CD4-positive, alpha-beta memory T cell (primary cell): ENCODE data around the gene PRKAG2. TPM values are rescaled to one million over a fixed set of nuclear protein-coding genes. Genes with fewer than 3 reads are reported as not detected.

Source experiments
- CTCF ChIA-PET: fragments of 350-600 bp; sonication (Branson Sonifier 250); formaldehyde crosslinking; loops from one replicate; lab custom pipeline; 2021; ENCODE audit warnings: inconsistent platforms; ENCODE audit not compliant: partially characterized antibody; lab: Charles Lee
- POLR2A ChIA-PET: fragments of 350-600 bp; sonication (Branson Sonifier 250); formaldehyde crosslinking; loops from one replicate; lab custom pipeline; 2021; ENCODE audit not compliant: partially characterized antibody; lab: Charles Lee
- DNase-seq, 5 donors: peaks; one replicate each; pipeline versions ENCODE4 v3.0.0 to v3.0.0-alpha.2; 2020 to 2022; ENCODE audit warnings: mixed read lengths in 1 of 5
- H3K27ac ChIP-seq: one replicate; pipeline ENCODE4 v1.7.0; 2013; ENCODE audit warnings: low read depth, low read length
- H3K27me3 ChIP-seq: 2 replicates; pipeline ENCODE4 v1.7.0; 2013; ENCODE audit warnings: mild to moderate bottlenecking, low read length, moderate library complexity; ENCODE audit not compliant: insufficient read depth
- H3K36me3 ChIP-seq: 2 replicates; pipeline ENCODE4 v1.7.0; 2013; ENCODE audit warnings: mild to moderate bottlenecking, low read length, moderate library complexity; ENCODE audit not compliant: insufficient read depth
- H3K4me1 ChIP-seq: 2 replicates; pipeline ENCODE4 v1.7.0; 2013; ENCODE audit warnings: mild to moderate bottlenecking, low read length, moderate library complexity; ENCODE audit not compliant: insufficient read depth
- H3K4me3 ChIP-seq, 2 donors: one replicate each; pipeline ENCODE4 v1.7.0; 2013; ENCODE audit warnings: low read length in 2 of 2, mild to moderate bottlenecking in 1 of 2
- H3K9me3 ChIP-seq, 2 donors: one replicate each; pipeline ENCODE4 v1.7.0; 2013; ENCODE audit warnings: low read length in 2 of 2, control low read depth in 1 of 2; ENCODE audit not compliant: control insufficient read depth in 1 of 2
- H3K27ac Mint-ChIP-seq, 7 donors: one replicate each; pipeline ENCODE4 v1.8.0; 2020 to 2021; ENCODE audit warnings: mixed read lengths in 7 of 7, mild to moderate bottlenecking in 6 of 7, inconsistent platforms in 3 of 7, moderate library complexity in 3 of 7
- H3K27me3 Mint-ChIP-seq, 2 donors: one replicate each; pipeline ENCODE4 v1.8.0; 2020 to 2021; ENCODE audit warnings: mixed read lengths in 2 of 2
- H3K36me3 Mint-ChIP-seq, 2 donors: one replicate each; pipeline ENCODE4 v1.8.0; 2020 to 2021; ENCODE audit warnings: mixed read lengths in 2 of 2, inconsistent platforms in 1 of 2, mild to moderate bottlenecking in 1 of 2
- H3K4me1 Mint-ChIP-seq, 4 donors: one replicate each; pipeline ENCODE4 v1.8.0; 2020 to 2021; ENCODE audit warnings: mixed read lengths in 4 of 4, mild to moderate bottlenecking in 1 of 4
- H3K4me3 Mint-ChIP-seq, 8 donors: one replicate each; pipeline ENCODE4 v1.8.0; 2020 to 2021; ENCODE audit warnings: mixed read lengths in 8 of 8, mild to moderate bottlenecking in 7 of 8, moderate library complexity in 6 of 8, inconsistent platforms in 3 of 8
- H3K9me3 Mint-ChIP-seq, 8 donors: one replicate each; pipeline ENCODE4 v1.8.0; 2020 to 2021; ENCODE audit warnings: mixed read lengths in 8 of 8, mild to moderate bottlenecking in 5 of 8, inconsistent platforms in 3 of 8, moderate library complexity in 1 of 8
- intact Hi-C: fragments of 100-400 bp; cut with micrococcal nuclease; formaldehyde crosslinking; loops from one replicate; pipeline ENCODE4 v1.15.1; 2023
- polyA plus RNA-seq, 2 donors: library from polyadenylated mRNA; unstranded; fragments of 300-500 nt; fragmentation: Illumina TruSeq; gene quantifications; one replicate each; pipeline ENCODE4 v1.2.3, GENCODE V29; 2021
- total RNA-seq, 2 experiments: library from RNA; stranded (reverse); gene quantifications; one replicate each; pipeline ENCODE4 v1.2.3, GENCODE V29; 2021

Gene PRKAG2
- total and polyA plus RNA-seq, 4 experiments from 2014 or later = 27.4 to 61.0 (median 47.4) TPM

GRCh38 chr7:151686016-151686766 is 190.7 kb downstream of the PRKAG2 start:
- Histone ChIP-seq H3K4me3 (no peak overlapping the region), H3K9me3 (no peaks in the 10 kb centered on the region), H3K27me3 (no peaks in the 10 kb centered on the region), H3K27ac (no peak overlapping the region), H3K4me1 (no peaks in the 10 kb centered on the region), H3K36me3 (no peaks in the 10 kb centered on the region)
- H3K27me3 Mint-ChIP-seq = no peaks in the 10 kb centered on the region
- POLR2A ChIA-PET = no interaction called here
- no peak overlapping the region for H3K4me3 Mint-ChIP-seq
- H3K27ac Mint-ChIP-seq = peak overlapping the region in 1 of 7 donors; percentile 66
- intact Hi-C loops = no loop called here
- peaks cover 2 to 4% of the 10 kb centered on the region in 2 donors for H3K36me3 Mint-ChIP-seq
- H3K4me1 Mint-ChIP-seq = peaks cover 3 to 22% (median 5%) of the 10 kb centered on the region in 4 donors
- CTCF ChIA-PET = no interaction called here
- no peaks in the 10 kb centered on the region for H3K9me3 Mint-ChIP-seq
- no peak for DNase-seq

- peaks cover 9 to 32% (median 19%) of the 10 kb centered on the region in 4 donors for H3K4me1 Mint-ChIP-seq
- H3K4me3 ChIP-seq = no peak overlapping the region
- H3K27me3 Mint-ChIP-seq = no peaks in the 10 kb centered on the region
- no peaks in the 10 kb centered on the region for H3K27me3 ChIP-seq
- H3K36me3 ChIP-seq = no peaks in the 10 kb centered on the region
- no peaks in the 10 kb centered on the region for H3K9me3 Mint-ChIP-seq
- POLR2A ChIA-PET = no interaction called here
- intact Hi-C loops = no loop called here
- H3K27ac Mint-ChIP-seq = no peak overlapping the region
- H3K4me3 Mint-ChIP-seq = no peak overlapping the region
- H3K36me3 Mint-ChIP-seq = peaks cover 2 to 4% of the 10 kb centered on the region in 2 donors
- peaks cover 3% of the 10 kb centered on the region for H3K4me1 ChIP-seq
- DNase-seq = no peak
- H3K9me3 ChIP-seq = no peaks in the 10 kb centered on the region
- CTCF ChIA-PET = no interaction called here
- H3K27ac ChIP-seq = no peak overlapping the region
Observed at GRCh38 chr7:151684408-151685175, 192.3 kb downstream of the PRKAG2 start.

GRCh38 chr7:151683615-151684407 is 193.1 kb downstream of the PRKAG2 start:
- Histone ChIP-seq H3K4me1 (peaks cover 5% of the 10 kb centered on the region), H3K36me3 (no peaks in the 10 kb centered on the region), H3K4me3 (no peak overlapping the region), H3K27me3 (no peaks in the 10 kb centered on the region), H3K27ac (no peak overlapping the region), H3K9me3 (no peaks in the 10 kb centered on the region)
- no peaks in the 10 kb centered on the region for H3K36me3 Mint-ChIP-seq
- POLR2A ChIA-PET = interaction anchor here (0.6 kb wide), 1 partner anchor 66 kb away, joined by 4 read pairs; no protein-coding TSS in a partner anchor
- no peak for DNase-seq
- no peaks in the 10 kb centered on the region for H3K9me3 Mint-ChIP-seq
- CTCF ChIA-PET = no interaction called here
- H3K27me3 Mint-ChIP-seq = no peaks in the 10 kb centered on the region
- intact Hi-C loops = no loop called here
- H3K4me1 Mint-ChIP-seq = peaks cover 13 to 40% (median 19%) of the 10 kb centered on the region in 4 donors
- H3K27ac Mint-ChIP-seq = no peak overlapping the region
- no peak overlapping the region for H3K4me3 Mint-ChIP-seq

- no peak overlapping the region for H3K4me3 ChIP-seq
- H3K36me3 ChIP-seq = no peaks in the 10 kb centered on the region
- peaks cover 0 to 2% of the 10 kb centered on the region in 2 donors for H3K36me3 Mint-ChIP-seq
- no peaks in the 10 kb centered on the region for H3K27me3 ChIP-seq
- ChIA-PET POLR2A (interaction anchor here (0.6 kb wide), 1 partner anchor 67 kb away, joined by 4 read pairs; no protein-coding TSS in a partner anchor), CTCF (no interaction called here)
- intact Hi-C loops = no loop called here
- H3K27me3 Mint-ChIP-seq = no peaks in the 10 kb centered on the region
- no peak overlapping the region for H3K27ac Mint-ChIP-seq
- no peak for DNase-seq
- H3K4me1 Mint-ChIP-seq = peaks cover 16 to 48% (median 19%) of the 10 kb centered on the region in 4 donors
- no peaks in the 10 kb centered on the region for H3K9me3 ChIP-seq
- H3K27ac ChIP-seq = no peak overlapping the region
- peaks cover 5% of the 10 kb centered on the region for H3K4me1 ChIP-seq
- H3K9me3 Mint-ChIP-seq = no peaks in the 10 kb centered on the region
- no peak overlapping the region for H3K4me3 Mint-ChIP-seq
Observed at GRCh38 chr7:151682831-151683614, 193.9 kb downstream of the PRKAG2 start.

GRCh38 chr7:151681726-151682125 is 195.2 kb downstream of the PRKAG2 start:
- H3K36me3 ChIP-seq = no peaks in the 10 kb centered on the region
- POLR2A ChIA-PET = no interaction called here
- intact Hi-C loops = no loop called here
- CTCF ChIA-PET = no interaction called here
- H3K36me3 Mint-ChIP-seq = peaks cover 1 to 4% of the 10 kb centered on the region in 2 donors
- no peak overlapping the region for H3K27ac ChIP-seq
- peaks cover 17 to 53% (median 21%) of the 10 kb centered on the region in 4 donors for H3K4me1 Mint-ChIP-seq
- no peaks in the 10 kb centered on the region for H3K27me3 Mint-ChIP-seq
- no peak overlapping the region for H3K4me3 Mint-ChIP-seq
- H3K9me3 ChIP-seq = no peaks in the 10 kb centered on the region
- H3K27me3 ChIP-seq = no peaks in the 10 kb centered on the region
- H3K4me3 ChIP-seq = no peak overlapping the region
- no peaks in the 10 kb centered on the region for H3K9me3 Mint-ChIP-seq
- H3K4me1 ChIP-seq = peaks cover 5% of the 10 kb centered on the region
- peak overlapping the region in 1 of 7 donors; percentile 12 for H3K27ac Mint-ChIP-seq
- DNase-seq = no peak

GRCh38 chr7:151680810-151681209 is 196.1 kb downstream of the PRKAG2 start:
- intact Hi-C loops = no loop called here
- H3K27ac Mint-ChIP-seq = no peak overlapping the region
- H3K36me3 Mint-ChIP-seq = peaks cover 1 to 4% of the 10 kb centered on the region in 2 donors
- ChIA-PET POLR2A (no interaction called here), CTCF (no interaction called here)
- H3K27ac ChIP-seq = no peak overlapping the region
- H3K27me3 Mint-ChIP-seq = no peaks in the 10 kb centered on the region
- H3K4me1 Mint-ChIP-seq = peaks cover 17 to 53% (median 21%) of the 10 kb centered on the region in 4 donors
- H3K9me3 ChIP-seq = no peaks in the 10 kb centered on the region
- H3K4me3 Mint-ChIP-seq = peak overlapping the region in 1 of 8 donors; percentile 38
- no peak for DNase-seq
- H3K9me3 Mint-ChIP-seq = no peaks in the 10 kb centered on the region
- peaks cover 5% of the 10 kb centered on the region for H3K4me1 ChIP-seq
- H3K4me3 ChIP-seq = no peak overlapping the region
- H3K36me3 ChIP-seq = no peaks in the 10 kb centered on the region
- no peaks in the 10 kb centered on the region for H3K27me3 ChIP-seq
